H9 (cell line): ENCODE results near the gene URB1. TPM values are rescaled to one million over a fixed set of nuclear protein-coding genes. Genes with fewer than 3 reads are reported as not detected.

ENCODE experiments used
- DNase-seq: peaks from one replicate; pipeline ENCODE4 v3.0.0-alpha.2; 2017
- H2AFZ ChIP-seq: one replicate; pipeline ENCODE4 v1.6.1; 2013; ENCODE audit warnings: mild to moderate bottlenecking, low read length, control low read depth, moderate library complexity
- H2AK5ac ChIP-seq: 2 replicates; pipeline ENCODE4 v1.6.1; 2013; ENCODE audit warnings: low read length, control low read depth, mixed read lengths; ENCODE audit not compliant: insufficient read length
- H2BK120ac ChIP-seq: one replicate; pipeline ENCODE4 v1.6.1; 2013; ENCODE audit warnings: low read depth, mild to moderate bottlenecking, low read length, control low read depth, inconsistent platforms; ENCODE audit not compliant: poor library complexity, severe bottlenecking
- H2BK12ac ChIP-seq: 2 replicates; pipeline ENCODE4 v1.6.1; 2013; ENCODE audit warnings: low read length, control low read depth, mixed read lengths, low read depth; ENCODE audit not compliant: insufficient read length
- H2BK15ac ChIP-seq: 2 replicates; pipeline ENCODE4 v1.6.1; 2013; ENCODE audit warnings: low read depth, low read length, control low read depth
- H2BK20ac ChIP-seq: one replicate; pipeline ENCODE4 v1.6.1; 2013; ENCODE audit warnings: low read depth, mild to moderate bottlenecking, low read length, control low read depth, inconsistent platforms; ENCODE audit not compliant: poor library complexity, severe bottlenecking
- H2BK5ac ChIP-seq: 2 replicates; pipeline ENCODE4 v1.6.1; 2013; ENCODE audit warnings: low read length, control low read depth, mixed read lengths; ENCODE audit not compliant: insufficient read length
- H3K14ac ChIP-seq: 2 replicates; pipeline ENCODE4 v1.6.1; 2013; ENCODE audit warnings: low read length, control low read depth; ENCODE audit not compliant: insufficient read depth
- H3K18ac ChIP-seq: 2 replicates; pipeline ENCODE4 v1.6.1; 2013; ENCODE audit warnings: low read depth, mild to moderate bottlenecking, mixed read lengths, low read length, control low read depth; ENCODE audit not compliant: insufficient read length
- H3K23ac ChIP-seq: 2 replicates; pipeline ENCODE4 v1.6.1; 2013; ENCODE audit warnings: low read length, control low read depth, mixed read lengths, low read depth; ENCODE audit not compliant: insufficient read length
- H3K23me2 ChIP-seq: 2 replicates; pipeline ENCODE4 v1.6.1; 2013; ENCODE audit warnings: low read depth, mild to moderate bottlenecking, mixed read lengths, low read length, control low read depth; ENCODE audit not compliant: insufficient read length, poor library complexity, severe bottlenecking
- H3K27ac ChIP-seq: 2 replicates; pipeline ENCODE4 v1.5.1; 2013; ENCODE audit warnings: low read length, control low read depth, mixed read lengths, low read depth; ENCODE audit not compliant: insufficient read length
- H3K27me3 ChIP-seq: 2 replicates; pipeline ENCODE4 v1.6.1; 2013; ENCODE audit warnings: low read length, control low read depth, inconsistent platforms; ENCODE audit not compliant: insufficient read depth
- H3K4ac ChIP-seq: 2 replicates; pipeline ENCODE4 v1.6.1; 2013; ENCODE audit warnings: low read depth, mild to moderate bottlenecking, control low read depth, inconsistent platforms, low read length, moderate library complexity
- H3K4me1 ChIP-seq: 2 replicates; pipeline ENCODE4 v1.6.1; 2013; ENCODE audit warnings: low read length, control low read depth, inconsistent platforms; ENCODE audit not compliant: insufficient read depth
- H3K4me2 ChIP-seq: 2 replicates; pipeline ENCODE4 v1.6.1; 2013; ENCODE audit warnings: low read length, control low read depth, mixed read lengths; ENCODE audit not compliant: insufficient read length, insufficient read depth
- H3K56ac ChIP-seq: 2 replicates; pipeline ENCODE4 v1.6.1; 2013; ENCODE audit warnings: low read depth, mild to moderate bottlenecking, mixed read lengths, low read length, control low read depth; ENCODE audit not compliant: insufficient read length
- H3K79me1 ChIP-seq: 2 replicates; pipeline ENCODE4 v1.6.1; 2013; ENCODE audit warnings: low read depth, mild to moderate bottlenecking, moderate library complexity, low read length, control low read depth, inconsistent platforms; ENCODE audit not compliant: insufficient read depth, poor library complexity, severe bottlenecking
- H3K79me2 ChIP-seq: 2 replicates; pipeline ENCODE4 v1.6.1; 2013; ENCODE audit warnings: low read length, control low read depth, inconsistent platforms; ENCODE audit not compliant: insufficient read depth
- H3K9ac ChIP-seq: 2 replicates; pipeline ENCODE4 v1.6.1; 2013; ENCODE audit warnings: low read length, control low read depth, mixed read lengths; ENCODE audit not compliant: insufficient read length; ENCODE audit errors: extremely low read depth
- H3K9me3 ChIP-seq: one replicate; pipeline ENCODE4 v1.6.1; 2013; ENCODE audit warnings: low read depth, low read length, inconsistent platforms; ENCODE audit not compliant: control insufficient read depth
- H3T11ph ChIP-seq: one replicate; pipeline ENCODE4 v1.6.1; 2013; ENCODE audit warnings: mild to moderate bottlenecking, low read length, control low read depth, inconsistent platforms
- H4K20me1 ChIP-seq: one replicate; pipeline ENCODE4 v1.6.1; 2013; ENCODE audit not compliant: control insufficient read depth, insufficient read length, insufficient read depth
- H4K5ac ChIP-seq: 2 replicates; pipeline ENCODE4 v1.6.1; 2013; ENCODE audit warnings: low read depth, mild to moderate bottlenecking, mixed read lengths, low read length, control low read depth; ENCODE audit not compliant: insufficient read length
- H4K8ac ChIP-seq: replicated peaks from 2 replicates; pipeline ENCODE4 v1.6.1; 2013; ENCODE audit warnings: low read length, control low read depth, mixed read lengths, low read depth; ENCODE audit not compliant: insufficient read length
- H4K91ac ChIP-seq: 2 replicates; pipeline ENCODE4 v1.6.1; 2013; ENCODE audit warnings: low read depth, mild to moderate bottlenecking, moderate library complexity, mixed read lengths, low read length, control low read depth; ENCODE audit not compliant: insufficient read length
- H3K27ac Mint-ChIP-seq, 3 experiments: 2 replicates in 2 of 3; 3 replicates in 1 of 3; pipeline ENCODE4 v1.8.0; 2020 to 2021; ENCODE audit warnings: mixed read lengths in 3 of 3, mild to moderate bottlenecking in 1 of 3, moderate library complexity in 1 of 3
- H3K27me3 Mint-ChIP-seq: 2 replicates; pipeline ENCODE4 v1.8.0; 2021; ENCODE audit warnings: low read depth, mild to moderate bottlenecking, moderate library complexity, mixed read lengths
- H3K36me3 Mint-ChIP-seq, 3 experiments: 2 replicates in 2 of 3; 3 replicates in 1 of 3; pipeline ENCODE4 v1.8.0; 2020 to 2021; ENCODE audit warnings: low read depth in 3 of 3, mixed read lengths in 3 of 3; ENCODE audit not compliant: insufficient read depth in 1 of 3
- H3K4me1 Mint-ChIP-seq, 2 experiments: 2 replicates each; pipeline ENCODE4 v1.8.0; 2020; ENCODE audit warnings: mixed read lengths in 2 of 2
- H3K4me3 Mint-ChIP-seq, 2 experiments: 2 replicates in 1 of 2; 3 replicates in 1 of 2; pipeline ENCODE4 v1.8.0; 2020 to 2021; ENCODE audit warnings: mild to moderate bottlenecking in 2 of 2, mixed read lengths in 2 of 2, moderate library complexity in 1 of 2
- H3K9me3 Mint-ChIP-seq, 2 experiments: 2 replicates in 1 of 2; 3 replicates in 1 of 2; pipeline ENCODE4 v1.8.0; 2020; ENCODE audit warnings: mild to moderate bottlenecking in 2 of 2, mixed read lengths in 2 of 2, moderate library complexity in 1 of 2
- WGBS: extraction: QIAGEN DNeasy Blood & Tissue Kit; methylation state at CpG from one replicate; pipeline ENCODE4 v1.1.7; 2013; ENCODE audit warnings: missing lambda C conversion rate, low lambda C conversion rate, mixed read lengths; ENCODE audit not compliant: insufficient read length; ENCODE audit errors: extremely low coverage; 5-methylcytosine and 5-hydroxymethylcytosine counted together
- total RNA-seq: library from RNA; stranded (reverse); gene quantifications from 2 replicates; pipeline ENCODE4 v1.2.1, GENCODE V29; 2021
- TF ChIP-seq, protein P1 (sequence below): fragments of 200-600 bp; sonication (generic); conservative IDR thresholded peaks from 3 replicates; pipeline ENCODE4 v1.8.0; 2021; ENCODE audit warnings: antibody characterized with exemption, mild to moderate bottlenecking

Gene URB1
- total RNA-seq, 1 experiment from 2014 or later: 23.5 TPM

DNA sequence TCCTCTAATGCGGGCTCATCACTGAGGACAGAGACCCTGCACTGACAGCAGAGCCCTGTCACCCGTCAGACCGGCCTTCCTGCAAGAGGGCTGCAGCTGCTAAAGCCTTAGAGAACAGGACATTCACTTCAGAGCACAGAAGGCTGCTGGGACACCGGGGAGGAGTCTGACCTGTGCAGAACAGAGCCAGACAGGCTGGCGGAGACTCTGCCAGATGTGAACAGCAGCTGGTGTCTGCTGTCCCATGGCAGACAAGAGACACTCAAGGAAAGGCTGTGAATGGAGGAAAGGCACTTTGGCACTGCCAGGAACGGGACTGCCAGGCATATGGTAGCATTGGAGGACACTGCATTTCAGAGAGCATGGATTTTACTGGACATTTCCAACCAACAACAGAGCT is 72.8 kb downstream of the URB1 start:
- H3K79me1 ChIP-seq: no peaks in the 10 kb centered on the region
- no CpG with 5 or more reads among the region's 6 CpGs for WGBS
- no peak overlapping the region for H2BK5ac ChIP-seq
- no peak for DNase-seq
- no peak overlapping the region for H4K5ac ChIP-seq
- H3K27ac ChIP-seq: no peak overlapping the region
- H3K27me3 Mint-ChIP-seq: no peaks in the 10 kb centered on the region
- H4K20me1 ChIP-seq: no peaks in the 10 kb centered on the region
- no peak overlapping the region for H3K56ac ChIP-seq
- H2BK15ac ChIP-seq: no peak overlapping the region
- H3T11ph ChIP-seq: no peak overlapping the region
- H3K23me2 ChIP-seq: no peaks in the 10 kb centered on the region
- H3K9ac ChIP-seq: no peak overlapping the region
- no peak overlapping the region for H3K4me3 Mint-ChIP-seq
- H3K23ac ChIP-seq: no peak overlapping the region
- H3K4me1 ChIP-seq: no peaks in the 10 kb centered on the region
- no peak overlapping the region for H2BK120ac ChIP-seq
- H3K9me3 Mint-ChIP-seq: no peaks in the 10 kb centered on the region
- no peak overlapping the region for H3K18ac ChIP-seq
- H3K4me1 Mint-ChIP-seq: no peaks in the 10 kb centered on the region
- H3K27ac Mint-ChIP-seq: no peak overlapping the region
- no peak overlapping the region for H2AFZ ChIP-seq
- H3K27me3 ChIP-seq: no peaks in the 10 kb centered on the region
- TF ChIP-seq, protein P1, sequence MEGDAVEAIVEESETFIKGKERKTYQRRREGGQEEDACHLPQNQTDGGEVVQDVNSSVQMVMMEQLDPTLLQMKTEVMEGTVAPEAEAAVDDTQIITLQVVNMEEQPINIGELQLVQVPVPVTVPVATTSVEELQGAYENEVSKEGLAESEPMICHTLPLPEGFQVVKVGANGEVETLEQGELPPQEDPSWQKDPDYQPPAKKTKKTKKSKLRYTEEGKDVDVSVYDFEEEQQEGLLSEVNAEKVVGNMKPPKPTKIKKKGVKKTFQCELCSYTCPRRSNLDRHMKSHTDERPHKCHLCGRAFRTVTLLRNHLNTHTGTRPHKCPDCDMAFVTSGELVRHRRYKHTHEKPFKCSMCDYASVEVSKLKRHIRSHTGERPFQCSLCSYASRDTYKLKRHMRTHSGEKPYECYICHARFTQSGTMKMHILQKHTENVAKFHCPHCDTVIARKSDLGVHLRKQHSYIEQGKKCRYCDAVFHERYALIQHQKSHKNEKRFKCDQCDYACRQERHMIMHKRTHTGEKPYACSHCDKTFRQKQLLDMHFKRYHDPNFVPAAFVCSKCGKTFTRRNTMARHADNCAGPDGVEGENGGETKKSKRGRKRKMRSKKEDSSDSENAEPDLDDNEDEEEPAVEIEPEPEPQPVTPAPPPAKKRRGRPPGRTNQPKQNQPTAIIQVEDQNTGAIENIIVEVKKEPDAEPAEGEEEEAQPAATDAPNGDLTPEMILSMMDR: no peak
- H2AK5ac ChIP-seq: no peak overlapping the region
- H4K8ac ChIP-seq: no peak overlapping the region
- no peaks in the 10 kb centered on the region for H3K79me2 ChIP-seq
- H3K4ac ChIP-seq: no peak overlapping the region
- H2BK20ac ChIP-seq: no peak overlapping the region
- no peak overlapping the region for H4K91ac ChIP-seq
- H3K4me2 ChIP-seq: no peak overlapping the region
- H3K14ac ChIP-seq: no peak overlapping the region; the same call in 1 of the 2 replicates
- no peaks in the 10 kb centered on the region for H3K9me3 ChIP-seq
- no peak overlapping the region for H2BK12ac ChIP-seq
- peaks cover 45 to 93% (median 86%) of the 10 kb centered on the region in 3 experiments; a peak in 6 of 7 replicates for H3K36me3 Mint-ChIP-seq
